GM10266 (cell line): Measurements from ENCODE around the gene PACSIN2.

Source experiments
- DNase-seq: peaks from one replicate; pipeline ENCODE4 v3.0.0; 2012; ENCODE audit errors: extremely low spot score
- CTCF ChIP-seq: IDR thresholded peaks from 2 replicates; pipeline ENCODE4 v1.5.1; 2012; ENCODE audit warnings: mild to moderate bottlenecking, low read depth; ENCODE audit not compliant: control insufficient read depth, insufficient read depth; ENCODE audit errors: missing control alignments

The PACSIN2 gene

GRCh38 chr22:42933485-42934091 lies 81.4 kb downstream of the PACSIN2 start:
- DNase-seq: peak; percentile 73
- no peak for TF ChIP-seq CTCF

GRCh38 chr22:42932857-42933484 lies 82.0 kb downstream of the PACSIN2 start:
- no peak for DNase-seq
- no peak for TF ChIP-seq CTCF

- TF ChIP-seq CTCF: no peak
- DNase-seq: no peak
Measured at GRCh38 chr22:42932197-42932519, 82.8 kb downstream of the PACSIN2 start.

- DNase-seq: peak; percentile 77
Measured at GRCh38 chr22:42931421-42932196, 83.3 kb downstream of the PACSIN2 start.

GRCh38 chr22:42930810-42931420 lies 84.0 kb downstream of the PACSIN2 start:
- DNase-seq: no peak
- TF ChIP-seq CTCF: peak; percentile 20

More at GRCh38 chr22:42931421-42932196, 83.3 kb downstream of the PACSIN2 start:
- TF ChIP-seq CTCF: no peak

GRCh38 chr22:42929838-42930155 lies 85.2 kb downstream of the PACSIN2 start:
- no peak for DNase-seq
- TF ChIP-seq CTCF: no peak
